Adrenal gland (tissue), 12 donors: ENCODE measurements around the gene THRAP3. TPM values are rescaled to one million over a fixed set of nuclear protein-coding genes. Genes with fewer than 3 reads are reported as not detected.

ENCODE experiments used
- DNase-seq, 7 donors: peaks; one replicate each; pipeline ENCODE4 v3.0.0-alpha.2; 2019 to 2020
- H3K27ac ChIP-seq, 5 donors: fragments of 200-600 bp; sonication (generic) in 4 of 5; 1 replicate in 3 of 5; 2 replicates in 2 of 5; pipeline versions ENCODE4 v1.5.1 to v1.8.0; 2016 to 2020; ENCODE audit warnings: mild to moderate bottlenecking in 1 of 5
- H3K27me3 ChIP-seq: fragments of 200-600 bp; 2 replicates; pipeline ENCODE4 v1.8.0; 2021
- H3K36me3 ChIP-seq, 2 donors: fragments of 200-600 bp; replicated peaks in 1 of 2; 1 replicate in 1 of 2; 2 replicates in 1 of 2; pipeline versions ENCODE4 v1.5.1 to v1.8.0; 2018 to 2022
- H3K4me1 ChIP-seq, 2 donors: fragments of 200-600 bp; replicated peaks in 1 of 2; 1 replicate in 1 of 2; 2 replicates in 1 of 2; pipeline versions ENCODE4 v1.5.1 to v1.8.0; 2018 to 2021
- H3K4me3 ChIP-seq, 4 donors: fragments of 200-600 bp; sonication (generic) in 3 of 4; one replicate each; pipeline ENCODE4 v1.5.1; 2016 to 2018
- H3K9me3 ChIP-seq, 3 donors: fragments of 200-600 bp; sonication (generic) in 1 of 3; replicated peaks in 1 of 3; 1 replicate in 2 of 3; 2 replicates in 1 of 3; pipeline versions ENCODE4 v1.5.1 to v1.8.0; 2016 to 2021
- CTCF ChIP-seq, 6 experiments: fragments of 450-650 bp in 4 of 6; fragments of 200-600 bp in 2 of 6; sonication (generic) in 1 of 6; IDR thresholded peaks; 1 replicate in 5 of 6; 2 replicates in 1 of 6; pipeline versions ENCODE4 v1.5.1 to v1.8.0; 2016 to 2021; ENCODE audit warnings: antibody characterized with exemption in 6 of 6, mild to moderate bottlenecking in 2 of 6, moderate library complexity in 1 of 6
- POLR2A ChIP-seq, 2 donors: fragments of 450-650 bp; IDR thresholded peaks; one replicate each; pipeline ENCODE4 v1.6.1; 2017; ENCODE audit warnings: antibody characterized with exemption in 2 of 2, mild to moderate bottlenecking in 2 of 2, moderate library complexity in 1 of 2
- WGBS, 4 donors: extraction: QIAGEN DNeasy Blood & Tissue Kit in 2 of 4; methylation state at CpG; one replicate each; pipeline versions ENCODE4 v1.1.5 to v1.1.7; 2013 to 2017; 5-methylcytosine and 5-hydroxymethylcytosine counted together
- intact Hi-C, 2 donors: fragments of 100-400 bp; cut with DNase I; formaldehyde crosslinking; loops; one replicate each; pipeline versions ENCODE4 v1.14.1 to v1.15.0; 2022 to 2023
- polyA plus RNA-seq, 3 donors: library from polyadenylated mRNA; stranded (reverse); fragments of 200-250 nt in 2 of 3; fragments of 350-450 nt in 1 of 3; fragmentation: Illumina TruSeq in 1 of 3; extraction: RNeasy Lipid Tissue Mini Kit (QIAGEN cat#74804) in 1 of 3; gene quantifications; one replicate each; pipeline ENCODE4 v1.2.3, GENCODE V29; 2013 to 2014
- total RNA-seq, 9 donors: library from RNA; depleted of rRNA in 4 of 9; stranded (reverse); fragments of >200 nt in 4 of 9; fragments of 120-200 nt in 1 of 9; fragmentation: NEBNext Ultra II Directional in 1 of 9; extraction: Animal tissue kit (Norgen Biotek cat#: 25700) in 1 of 9; gene quantifications; one replicate each; pipeline versions ENCODE4 v1.1.0 to v1.2.4, GENCODE V29; 2013 to 2023
- donor health status: healthy with polysubstance abuse.
- donor health status: Bipolar disorder and iron deficiency.
- donor health status: DM: yes; HTN: yes; CAD: no.
- donor health status: DM: no; HTN: no; CAD: no.
- donor health status: DM: no; HTN: no; CAD: no.
- donor health status: DM: yes; HTN: yes; CAD: no.

THRAP3 gene
- total and polyA plus RNA-seq, 12 donors: 34.4 to 120 (median 83.2) TPM

- peak in 1 of 7 donors; percentile 12 for DNase-seq
- intact Hi-C loops: loop anchor here in 1 of 2 donors (10.0 kb wide), 2 partner anchors 64 to 114 kb away; no protein-coding TSS in a partner anchor
- Histone ChIP-seq H3K4me1 (peaks cover 2 to 25% of the 10 kb centered on the region in 2 donors), H3K27ac (peak overlapping the region in 1 of 5 donors; percentile 68), H3K4me3 (no peak overlapping the region), H3K27me3 (no peaks in the 10 kb centered on the region), H3K36me3 (peaks cover 0 to 75% of the 10 kb centered on the region in 2 donors), H3K9me3 (no peaks in the 10 kb centered on the region)
- WGBS, 4 donors: 48 to 70% (median 56%) methylated on average over 1 of the region's 1 CpG
- TF ChIP-seq CTCF (IDR thresholded peaks at IDR 0.05): no peak
- no peak for TF ChIP-seq POLR2A (IDR thresholded peaks at IDR 0.05)
These were observed 77.0 kb downstream of the THRAP3 start for GRCh38 chr1:36301220-36301619.

- H3K36me3 ChIP-seq: peaks cover 0 to 55% of the 10 kb centered on the region in 2 donors
- intact Hi-C loops: loop anchor here in 1 of 2 donors (10.0 kb wide), 2 partner anchors 62 to 112 kb away; no protein-coding TSS in a partner anchor
These were observed 79.0 kb downstream of the THRAP3 start for GRCh38 chr1:36303244-36303643.

GRCh38 chr1:36303650-36304360 lies 79.6 kb downstream of the THRAP3 start:
- Histone ChIP-seq H3K4me3 (no peak overlapping the region), H3K36me3 (peaks cover 0 to 49% of the 10 kb centered on the region in 2 donors), H3K27me3 (no peaks in the 10 kb centered on the region), H3K27ac (no peak overlapping the region), H3K9me3 (no peaks in the 10 kb centered on the region), H3K4me1 (peaks cover 7 to 33% of the 10 kb centered on the region in 2 donors)
- WGBS, 4 donors: 91 to 94% (median 93%) methylated on average over 23 of the region's 23 CpGs
- DNase-seq: peak in 1 of 7 donors; percentile 58
- intact Hi-C loops: loop anchor here in 1 of 2 donors (10.0 kb wide), 2 partner anchors 61 to 111 kb away; no protein-coding TSS in a partner anchor
- TF ChIP-seq POLR2A (IDR thresholded peaks at IDR 0.05) (no peak), CTCF (IDR thresholded peaks at IDR 0.05) (no peak)

More at GRCh38 chr1:36303244-36303643, 79.0 kb downstream of the THRAP3 start:
- H3K4me3 ChIP-seq: no peak overlapping the region
- H3K27me3 ChIP-seq: no peaks in the 10 kb centered on the region
- TF ChIP-seq CTCF (IDR thresholded peaks at IDR 0.05) (no peak), POLR2A (IDR thresholded peaks at IDR 0.05) (no peak)
- no peak overlapping the region for H3K27ac ChIP-seq
- H3K9me3 ChIP-seq: no peaks in the 10 kb centered on the region
- DNase-seq: no peak
- peaks cover 7 to 33% of the 10 kb centered on the region in 2 donors for H3K4me1 ChIP-seq
- WGBS, 4 donors: 72 to 86% (median 77%) methylated on average over 5 of the region's 5 CpGs

- peaks cover 7 to 31% of the 10 kb centered on the region in 2 donors for H3K4me1 ChIP-seq
- no peaks in the 10 kb centered on the region for H3K27me3 ChIP-seq
- H3K27ac ChIP-seq: no peak overlapping the region
- intact Hi-C loops: loop anchor here in 1 of 2 donors (10.0 kb wide), 2 partner anchors 60 to 110 kb away; no protein-coding TSS in a partner anchor
- 66 to 83% (median 76%) methylated on average over 7 of the region's 7 CpGs for WGBS, 4 donors
- no peaks in the 10 kb centered on the region for H3K9me3 ChIP-seq
- peaks cover 0 to 49% of the 10 kb centered on the region in 2 donors for H3K36me3 ChIP-seq
- no peak overlapping the region for H3K4me3 ChIP-seq
- DNase-seq: peak in 3 of 7 donors; percentile 41 to 62 (median 42)
- no peak for TF ChIP-seq POLR2A (IDR thresholded peaks at IDR 0.05)
- TF ChIP-seq CTCF (IDR thresholded peaks at IDR 0.05): no peak
These were observed 80.3 kb downstream of the THRAP3 start for GRCh38 chr1:36304521-36304920.
